GM18951 (cell line): Measurements from ENCODE around the gene COL5A1.

Experiments
- POLR2A ChIP-seq: IDR thresholded peaks from 4 replicates; pipeline ENCODE4 v1.6.1; 2011; ENCODE audit warnings: mild to moderate bottlenecking; ENCODE audit not compliant: insufficient read length, insufficient read depth; ENCODE audit errors: extremely low read depth
- in situ Hi-C: fragments of 300-500 bp; cut with MboI; formaldehyde crosslinking; loops from one replicate; pipeline ENCODE4 v1.12.0; 2022; ENCODE audit warnings: low sequenced_read_pairs, mixed read lengths, inconsistent platforms; ENCODE audit not compliant: unreplicated experiment

COL5A1 gene

GRCh38 chr9:134731497-134732391, 90.1 kb downstream of the COL5A1 start:
- in situ Hi-C loops: no loop called here
- TF ChIP-seq POLR2A: no peak

DNA sequence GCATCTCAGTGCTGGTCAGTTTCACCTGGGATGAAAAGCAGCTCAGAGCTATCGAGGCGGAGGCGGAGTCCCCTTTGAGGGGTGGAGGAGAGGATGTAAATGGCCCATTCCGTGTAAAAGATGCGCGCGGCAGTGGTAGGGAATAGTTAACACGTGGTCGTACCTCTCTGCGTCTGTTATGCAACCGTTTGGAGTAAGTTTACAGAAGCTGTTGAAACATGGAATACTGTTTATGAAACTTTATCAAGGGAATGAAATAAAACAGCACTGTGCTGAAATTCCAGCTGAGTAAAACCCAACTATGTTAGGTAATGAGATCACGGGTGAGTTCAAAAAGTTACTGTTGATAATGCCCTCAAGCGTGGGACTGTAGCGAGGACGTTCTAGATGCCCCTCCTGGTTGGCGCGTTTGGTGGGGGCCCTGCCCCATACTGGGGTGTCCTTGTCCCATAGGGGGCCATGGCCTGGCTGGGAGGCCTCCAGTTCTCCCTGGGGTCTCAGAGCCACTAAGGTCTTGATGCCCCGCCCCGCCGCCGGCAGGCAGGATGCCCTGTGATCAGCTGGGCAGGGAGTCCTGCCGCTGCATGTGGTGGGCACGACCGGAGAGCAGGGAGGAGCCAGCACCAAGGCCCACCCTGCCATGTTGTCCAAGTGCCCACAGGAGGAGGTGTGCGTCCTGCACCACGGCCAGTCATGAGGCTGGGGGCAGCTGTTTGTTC, 90.9 kb downstream of the COL5A1 start:
- TF ChIP-seq POLR2A: no peak
- in situ Hi-C loops: no loop called here

GRCh38 chr9:134733480-134734232, 92.1 kb downstream of the COL5A1 start:
- in situ Hi-C loops: no loop called here
- no peak for TF ChIP-seq POLR2A

- in situ Hi-C loops: no loop called here
- no peak for TF ChIP-seq POLR2A
These were observed 92.7 kb downstream of the COL5A1 start for GRCh38 chr9:134734270-134734669.

- no peak for TF ChIP-seq POLR2A
- in situ Hi-C loops: no loop called here
These were observed 94.0 kb downstream of the COL5A1 start for GRCh38 chr9:134735441-134736175.

GRCh38 chr9:134736791-134737497, 95.3 kb downstream of the COL5A1 start:
- no peak for TF ChIP-seq POLR2A
- in situ Hi-C loops: no loop called here

DNA sequence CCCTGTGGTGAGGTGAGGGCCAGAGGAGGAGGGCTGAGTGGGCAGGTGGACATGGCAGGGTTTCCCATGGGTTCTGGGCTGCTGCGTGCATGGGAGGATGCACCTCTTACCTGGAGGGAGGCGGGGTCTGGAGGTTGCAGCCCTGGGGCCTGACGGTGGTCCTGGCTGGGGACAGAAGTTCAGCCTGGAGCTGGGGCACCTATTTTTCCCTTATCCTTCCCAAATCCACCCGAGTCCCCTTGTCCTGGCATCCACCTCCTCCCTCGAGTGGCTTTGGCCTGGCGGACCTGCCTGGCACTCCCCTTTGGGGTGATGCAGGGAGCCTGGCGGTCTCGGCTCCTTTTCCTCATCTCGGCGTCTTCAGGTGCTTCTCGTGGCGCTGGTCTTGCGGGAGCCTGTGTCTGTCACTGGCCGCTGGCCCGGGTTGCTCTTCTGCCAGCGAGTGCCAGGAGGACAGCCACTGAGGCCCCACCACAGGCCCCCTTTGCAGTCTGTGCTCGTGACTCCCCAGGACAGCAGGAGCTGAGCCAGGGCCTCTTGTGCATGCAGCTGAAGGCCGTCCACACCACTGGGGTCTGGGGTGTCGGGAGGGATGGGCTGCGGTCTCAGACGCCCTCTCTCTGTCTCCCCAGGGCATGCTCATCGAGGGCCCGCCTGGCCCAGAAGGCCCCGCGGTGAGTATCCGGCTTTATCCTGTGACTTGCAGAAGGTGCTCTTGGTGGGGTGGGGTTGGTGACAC, 96.4 kb downstream of the COL5A1 start:
- TF ChIP-seq POLR2A: no peak
- in situ Hi-C loops: no loop called here

GRCh38 chr9:134738869-134739659, 97.5 kb downstream of the COL5A1 start:
- in situ Hi-C loops: no loop called here
- no peak for TF ChIP-seq POLR2A

DNA sequence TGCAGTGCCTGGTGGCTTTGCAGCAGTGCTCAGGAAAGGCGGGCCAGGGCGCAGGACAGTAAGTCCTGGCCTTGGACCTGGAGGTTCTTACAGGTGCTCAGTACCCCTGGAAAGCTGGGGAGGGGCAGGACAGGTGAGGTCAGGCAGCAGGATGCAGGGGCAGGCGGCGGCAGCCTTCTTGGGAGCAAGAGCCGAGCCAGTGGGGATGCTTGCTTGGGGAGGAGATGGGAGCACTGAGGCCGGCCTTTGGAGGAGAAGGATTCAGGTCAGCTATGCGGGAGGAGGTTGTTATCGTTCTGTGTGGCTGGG, 98.0 kb downstream of the COL5A1 start:
- in situ Hi-C loops: no loop called here
- TF ChIP-seq POLR2A: no peak

DNA sequence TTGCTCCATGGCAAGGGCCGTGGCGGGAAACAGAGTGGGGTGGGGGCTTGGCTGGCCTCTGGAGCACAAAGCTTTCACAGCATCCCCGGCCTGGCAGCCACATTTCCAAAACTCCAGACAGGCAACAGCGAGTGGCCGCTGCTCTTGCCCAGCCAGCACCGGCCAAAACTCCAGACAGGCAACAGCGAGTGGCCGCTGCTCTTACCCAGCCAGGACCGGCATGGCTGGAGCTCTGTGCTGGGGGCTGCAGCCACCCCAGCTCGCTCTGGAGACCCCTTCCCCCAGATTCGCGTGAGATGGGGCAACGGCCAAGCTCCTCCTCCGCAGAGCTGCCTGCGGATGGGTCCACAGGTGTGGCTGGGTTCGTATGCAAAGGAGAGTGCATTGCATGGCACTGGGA, 98.5 kb downstream of the COL5A1 start:
- no peak for TF ChIP-seq POLR2A
- in situ Hi-C loops: no loop called here

GRCh38 chr9:134741846-134742245, 100.2 kb downstream of the COL5A1 start:
- in situ Hi-C loops: no loop called here
- TF ChIP-seq POLR2A: no peak
